Posterior cingulate gyrus (tissue), 11 donors: ENCODE data around the gene SVIL.
"Not testable (repeated sequence)": the region's sequence is repeated elsewhere in the genome, so short reads cannot be mapped to it uniquely, and the experiment has no call there.

ENCODE experiments used
- DNase-seq, 10 donors: peaks; one replicate each; pipeline versions ENCODE4 v3.0.0 to v3.0.0-alpha.2; 2020 to 2021; ENCODE audit warnings: mixed read lengths in 3 of 10
- intact Hi-C: fragments of 100-400 bp; cut with DNase I; formaldehyde crosslinking; loops from one replicate; pipeline ENCODE4 v1.15.1; 2023

SVIL gene

GRCh38 chr10:29472301-29473086, 162.3 kb downstream of the SVIL start:
- intact Hi-C loops, result no loop called here

GRCh38 chr10:29471544-29471859, 163.3 kb downstream of the SVIL start:
- intact Hi-C loops, result no loop called here
- no peak for DNase-seq

More at GRCh38 chr10:29472301-29473086, 162.3 kb downstream of the SVIL start:
- DNase-seq, result no peak

- intact Hi-C loops, result no loop called here
- peak in 1 of 10 donors; percentile 24 for DNase-seq
Measured at GRCh38 chr10:29470843-29471543, 163.8 kb downstream of the SVIL start.

- intact Hi-C loops, result no loop called here
- peak in 1 of 10 donors; percentile 79 for DNase-seq
Measured at GRCh38 chr10:29470355-29470705, 164.4 kb downstream of the SVIL start.

- intact Hi-C loops, result no loop called here
- peak in 1 of 10 donors; percentile 66 for DNase-seq
Measured at GRCh38 chr10:29469481-29470354, 165.1 kb downstream of the SVIL start.

- DNase-seq, result no peak
- intact Hi-C loops, result no loop called here
Measured at GRCh38 chr10:29465384-29465783, 169.4 kb downstream of the SVIL start.

GRCh38 chr10:29464671-29465171, 170.1 kb downstream of the SVIL start:
- intact Hi-C loops, result not testable (repeated sequence)
- peak in 1 of 10 donors; percentile 51 for DNase-seq

GRCh38 chr10:29461042-29461441, 173.7 kb downstream of the SVIL start:
- DNase-seq, result no peak
- intact Hi-C loops, result no loop called here

- intact Hi-C loops, result not testable (repeated sequence)
- peak in 1 of 10 donors; percentile 61 for DNase-seq
Measured at GRCh38 chr10:29458190-29458589, 176.6 kb downstream of the SVIL start.

- intact Hi-C loops, result no loop called here
- DNase-seq, result peak in 1 of 10 donors; percentile 48
Measured at GRCh38 chr10:29455095-29455494, 179.7 kb downstream of the SVIL start.

- no peak for DNase-seq
- intact Hi-C loops, result no loop called here
Measured at GRCh38 chr10:29454250-29454649, 180.5 kb downstream of the SVIL start.

- no peak for DNase-seq
- intact Hi-C loops, result no loop called here
Measured at GRCh38 chr10:29452546-29452945, 182.2 kb downstream of the SVIL start.

GRCh38 chr10:29451946-29452345, 182.8 kb downstream of the SVIL start:
- no peak for DNase-seq
- intact Hi-C loops, result no loop called here

- no peak for DNase-seq
- intact Hi-C loops, result no loop called here
Measured at GRCh38 chr10:29450405-29450804, 184.4 kb downstream of the SVIL start.

- DNase-seq, result peak; percentile 67 to 98 (median 86)
- intact Hi-C loops, result loop anchor here (2.0 kb wide), 1 partner anchor 62 kb away; no protein-coding TSS in a partner anchor
Measured at GRCh38 chr10:29448756-29449592, 185.8 kb downstream of the SVIL start.

GRCh38 chr10:29448125-29448524, 186.6 kb downstream of the SVIL start:
- DNase-seq, result no peak
- intact Hi-C loops, result loop anchor here (2.0 kb wide), 1 partner anchor 61 kb away; no protein-coding TSS in a partner anchor

GRCh38 chr10:29446327-29446726, 188.4 kb downstream of the SVIL start:
- no peak for DNase-seq
- intact Hi-C loops, result no loop called here

- intact Hi-C loops, result no loop called here
- DNase-seq, result no peak
Measured at GRCh38 chr10:29443745-29444523, 190.8 kb downstream of the SVIL start.

- intact Hi-C loops, result no loop called here
Measured at GRCh38 chr10:29440981-29441380, 193.8 kb downstream of the SVIL start.

More at GRCh38 chr10:29440981-29441380, 193.8 kb downstream of the SVIL start:
- DNase-seq, result no peak
